NCI-H1694 treated with DMSO at 0.1 percent for 48 hours (cell line): ENCODE measurements around the gene RASL11A.
"Not testable (repeated sequence)": the region's sequence is repeated elsewhere in the genome, so short reads cannot be mapped to it uniquely, and the experiment has no call there.

Experiments
- DNase-seq: peaks from one replicate; lab custom pipeline; 2025; lab: John Stamatoyannopoulos, UW

RASL11A gene

DNA sequence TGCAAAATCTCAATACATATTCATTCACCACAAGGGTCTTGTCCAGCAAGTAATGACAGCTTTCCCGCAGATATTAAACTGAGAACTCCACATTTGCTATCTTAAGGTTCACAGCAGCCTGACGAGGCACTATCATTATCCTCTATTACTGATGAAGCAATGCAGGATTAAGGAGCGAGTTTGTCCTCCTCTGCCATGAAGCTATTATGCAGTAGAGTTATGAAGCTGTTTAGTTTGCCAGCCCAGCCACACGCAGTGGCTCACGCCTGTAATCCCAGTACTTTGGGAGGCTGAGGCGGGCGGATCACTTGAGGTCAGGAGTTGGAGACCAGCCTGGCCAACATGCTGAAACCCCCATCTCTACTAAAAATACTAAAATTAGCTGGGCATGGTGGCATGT is 29.8 kb downstream of the RASL11A start:
- not testable (repeated sequence) for DNase-seq

DNA sequence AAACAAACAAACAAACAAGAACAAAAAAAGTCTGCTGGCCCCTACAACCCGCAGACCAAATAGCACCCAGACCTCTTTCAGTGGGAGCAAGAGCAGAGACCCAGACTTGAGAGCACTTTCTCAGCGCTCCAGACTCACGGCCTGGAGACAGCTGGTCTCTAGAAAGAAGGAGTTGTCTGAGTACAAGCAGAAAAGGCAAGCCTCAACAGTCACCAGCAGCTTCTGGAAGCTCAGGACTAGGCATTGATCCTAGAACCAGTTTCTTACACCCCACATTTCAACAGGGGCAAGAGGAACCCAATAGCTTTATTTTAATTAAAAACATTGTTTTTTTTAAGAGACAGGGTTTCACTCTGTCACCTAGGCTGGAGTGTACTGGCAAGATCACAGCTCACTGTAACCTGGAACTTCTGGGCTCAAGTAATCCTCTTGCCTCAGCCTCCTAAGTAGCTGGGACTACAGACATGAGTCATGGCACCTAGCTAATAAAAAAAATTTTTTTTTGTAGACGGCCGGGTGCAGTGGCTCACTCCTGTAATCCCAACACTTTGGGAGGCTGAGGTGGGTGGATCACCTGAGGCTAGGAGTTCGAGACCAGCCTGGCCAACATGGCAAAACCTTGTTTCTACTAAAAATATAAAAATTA is 30.4 kb downstream of the RASL11A start:
- DNase-seq = no peak

DNA sequence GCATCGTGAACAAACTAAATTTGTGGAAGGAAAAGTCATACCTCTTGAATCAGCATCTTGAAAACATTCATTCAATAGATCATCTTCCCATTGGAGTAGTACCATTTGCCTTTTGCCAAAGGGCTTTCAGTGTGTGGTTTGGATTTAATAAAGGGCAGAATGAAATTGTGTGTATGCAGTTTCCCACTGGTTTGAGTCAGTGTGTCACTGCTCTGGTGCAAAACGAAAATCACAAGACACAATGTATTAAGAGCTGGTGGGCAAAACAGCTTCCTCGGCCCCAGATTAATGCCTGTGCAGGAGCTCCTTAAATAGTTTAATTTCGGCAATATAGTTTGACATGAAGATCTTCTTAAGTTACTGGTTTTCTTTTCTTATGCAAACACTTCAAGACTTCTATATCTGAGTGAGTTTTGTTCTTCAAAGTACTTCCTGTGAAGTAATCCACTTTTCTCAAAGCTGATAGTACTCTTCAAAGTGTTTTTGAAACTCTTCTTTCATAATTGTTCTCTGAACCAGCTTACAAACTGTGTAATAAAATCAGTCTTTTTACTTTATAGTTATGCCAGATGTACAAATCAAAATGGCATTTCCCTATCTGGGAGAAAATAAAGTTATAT is 32.1 kb downstream of the RASL11A start:
- no peak for DNase-seq

DNA sequence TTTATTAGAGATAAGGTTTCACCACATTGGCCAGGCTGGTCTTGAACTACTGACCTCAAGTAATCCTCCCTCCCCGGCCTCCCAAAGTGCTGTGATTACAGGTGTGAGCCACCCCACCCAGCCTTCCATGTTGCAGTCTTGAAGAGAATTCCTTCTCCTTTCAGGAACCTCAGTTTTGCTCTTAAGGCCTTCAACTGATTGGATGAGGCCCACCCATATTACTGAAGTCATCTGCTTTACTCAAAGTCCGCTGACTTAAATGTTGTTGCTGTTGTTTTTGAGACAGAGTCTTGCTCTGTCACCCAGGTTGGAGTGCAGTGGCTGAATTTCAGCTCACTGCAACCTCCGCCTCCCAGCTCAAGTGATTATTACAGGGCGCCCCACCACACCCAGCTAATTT is 33.5 kb downstream of the RASL11A start:
- no peak for DNase-seq

DNA sequence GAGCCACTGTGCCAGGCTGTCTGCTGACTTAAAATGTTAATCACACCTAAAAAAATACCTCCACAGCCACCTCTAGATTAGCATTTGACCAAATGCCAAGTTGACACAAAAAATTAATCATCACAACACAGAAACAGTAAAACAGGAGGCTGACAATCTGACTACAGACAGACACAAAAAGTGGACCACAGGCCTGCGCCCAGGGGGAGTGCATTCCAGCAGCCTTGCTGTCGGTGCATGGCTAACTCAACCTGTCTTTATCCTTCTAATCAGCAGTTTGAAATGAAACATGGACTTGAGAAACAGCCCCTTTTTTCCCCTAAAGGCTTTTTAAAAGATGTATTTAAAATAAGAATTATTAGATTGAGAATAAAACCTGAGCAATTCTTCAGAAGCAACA is 34.0 kb downstream of the RASL11A start:
- no peak for DNase-seq

DNA sequence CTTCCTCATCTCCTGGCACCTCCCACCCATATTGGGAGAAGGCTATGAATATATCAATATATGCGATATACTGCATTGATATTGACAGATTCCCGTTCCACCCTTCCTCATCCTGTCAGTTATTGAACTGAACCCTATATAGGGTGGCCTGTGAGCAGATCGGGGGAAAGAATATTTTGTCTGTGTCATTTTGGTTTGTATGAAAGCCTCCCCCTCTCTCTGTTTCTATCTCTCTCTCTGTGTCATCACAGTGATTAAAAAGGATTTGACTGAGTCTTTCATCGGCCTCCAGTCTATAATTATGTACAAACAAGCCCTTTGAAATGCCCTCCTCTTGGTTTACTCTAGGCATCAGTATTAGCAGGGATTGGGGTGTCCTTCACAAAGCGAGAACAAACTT is 35.7 kb downstream of the RASL11A start:
- no peak for DNase-seq

DNA sequence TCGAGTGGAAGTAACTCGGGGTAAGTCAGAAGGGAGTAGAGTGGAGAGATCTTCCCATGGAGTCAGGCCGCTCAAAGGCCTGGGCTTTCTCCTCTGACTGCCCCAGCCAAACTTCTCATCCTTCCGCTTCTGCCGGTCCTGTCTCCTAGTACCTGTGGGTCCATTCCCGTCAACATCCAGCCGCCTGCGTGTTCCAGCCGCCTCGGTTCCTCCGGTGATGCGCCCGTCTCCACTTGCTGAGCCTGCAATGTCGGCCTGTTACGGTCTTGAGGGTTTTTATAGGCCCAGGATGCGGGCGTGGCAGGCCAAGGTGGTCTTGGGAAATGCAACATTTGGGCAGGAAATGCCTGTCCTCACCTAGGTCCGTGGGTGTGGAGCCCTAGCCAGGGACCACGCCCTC is 38.3 kb downstream of the RASL11A start:
- DNase-seq = no peak

DNA sequence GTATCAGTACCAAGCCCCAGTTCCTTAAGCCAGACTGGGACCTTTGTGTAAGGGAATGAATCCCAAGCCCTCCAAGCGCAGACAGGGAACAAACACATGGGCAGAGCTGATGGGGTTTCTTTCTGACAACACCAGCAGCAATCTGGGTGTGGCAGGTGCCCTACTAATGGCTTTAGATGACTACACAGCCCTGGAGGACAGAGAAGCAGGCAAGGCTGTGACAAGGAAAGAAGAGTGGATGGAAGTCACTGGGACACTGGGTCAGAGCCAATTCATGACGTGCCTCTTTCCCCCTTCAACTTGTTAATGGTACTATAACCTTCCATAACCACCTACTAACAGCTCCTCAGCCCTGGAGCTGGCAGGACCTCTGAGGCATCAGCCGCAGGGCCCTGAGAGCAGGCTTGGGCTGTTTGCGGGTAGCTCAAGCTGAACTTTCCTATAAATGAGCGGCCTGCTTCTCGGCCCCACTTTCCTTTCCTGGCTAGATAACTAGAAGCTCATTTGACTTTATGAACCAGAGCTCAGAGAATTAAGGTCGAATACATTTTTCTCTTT is 38.9 kb downstream of the RASL11A start:
- no peak for DNase-seq

DNA sequence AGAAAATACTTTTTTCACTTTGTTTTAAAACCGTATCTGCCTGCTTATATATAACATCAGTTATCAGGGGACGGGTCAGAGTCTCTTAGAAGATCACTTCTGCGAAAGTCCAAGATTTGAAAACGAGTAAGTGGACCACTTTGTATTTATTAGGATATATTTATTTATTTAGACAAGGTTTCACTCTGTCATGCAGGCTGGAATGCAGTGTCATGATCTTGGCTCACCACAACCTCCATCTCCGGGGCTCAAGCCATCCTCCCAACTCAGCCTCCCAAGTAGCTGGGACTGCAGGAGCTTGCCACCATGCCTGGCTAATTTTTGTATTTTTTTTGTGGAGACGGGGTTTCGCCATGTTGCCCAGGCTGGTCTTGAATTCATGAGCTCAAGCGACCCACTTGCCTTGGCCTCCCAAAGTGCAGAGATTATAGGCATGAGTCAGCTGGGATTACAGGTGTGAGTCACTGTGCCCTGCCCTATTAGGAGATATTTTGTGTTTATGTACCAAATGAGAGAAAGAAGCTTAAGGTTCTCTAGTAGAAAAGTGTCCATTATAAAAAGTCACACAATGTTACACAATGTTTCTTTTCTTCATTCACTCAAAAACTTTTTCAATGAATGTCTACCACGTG is 39.5 kb downstream of the RASL11A start:
- no peak for DNase-seq

DNA sequence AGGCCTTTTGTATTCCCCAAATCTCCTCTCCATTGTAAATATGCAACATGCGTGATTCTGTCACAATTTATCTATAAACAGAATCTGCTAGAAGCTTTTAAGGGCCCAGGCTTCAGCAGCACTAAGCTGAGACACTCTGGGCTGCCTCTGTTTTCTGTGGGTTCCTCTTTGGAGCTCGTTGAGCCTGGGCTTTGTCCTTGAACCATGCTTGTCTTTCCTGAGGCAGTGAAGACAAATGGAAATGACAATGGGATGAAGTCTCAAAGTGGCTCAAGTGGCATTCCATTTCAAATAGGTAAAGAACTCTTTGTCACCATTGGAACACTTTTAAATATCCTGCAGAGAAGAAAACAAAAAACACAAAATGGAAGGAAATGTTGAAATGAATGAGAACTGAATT is 40.3 kb downstream of the RASL11A start:
- DNase-seq = no peak

DNA sequence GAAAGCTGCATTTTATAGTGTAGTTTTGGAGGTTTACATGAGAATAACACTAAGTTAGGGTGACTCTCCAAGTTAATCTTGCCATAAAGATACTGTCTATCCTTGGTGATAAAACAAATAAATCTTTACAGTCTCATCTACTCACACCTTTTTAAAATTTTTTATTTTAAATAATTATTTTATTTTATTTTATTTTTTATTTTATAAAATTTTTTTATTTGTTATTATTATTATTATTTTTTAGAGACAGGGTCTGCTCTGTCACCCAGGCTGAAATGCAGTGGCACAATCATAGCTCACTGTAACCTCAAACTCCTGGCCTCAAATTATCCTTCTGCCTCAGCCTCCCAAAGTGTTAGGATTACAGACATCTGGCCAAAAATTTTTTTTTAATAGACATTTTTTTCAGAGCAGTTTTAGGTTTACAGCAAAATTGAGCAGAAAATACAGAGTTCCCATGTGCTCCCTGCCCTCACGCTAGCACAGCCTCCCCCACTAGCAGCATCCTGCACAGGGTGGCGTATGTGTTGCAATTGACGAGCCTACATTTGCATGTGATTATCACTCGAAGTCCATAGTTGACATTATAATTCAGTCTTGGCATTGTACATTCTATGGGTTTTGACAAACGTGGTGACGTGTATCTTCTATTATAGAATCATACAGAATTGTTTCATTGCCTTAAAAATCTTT is 41.0 kb downstream of the RASL11A start:
- no peak for DNase-seq

DNA sequence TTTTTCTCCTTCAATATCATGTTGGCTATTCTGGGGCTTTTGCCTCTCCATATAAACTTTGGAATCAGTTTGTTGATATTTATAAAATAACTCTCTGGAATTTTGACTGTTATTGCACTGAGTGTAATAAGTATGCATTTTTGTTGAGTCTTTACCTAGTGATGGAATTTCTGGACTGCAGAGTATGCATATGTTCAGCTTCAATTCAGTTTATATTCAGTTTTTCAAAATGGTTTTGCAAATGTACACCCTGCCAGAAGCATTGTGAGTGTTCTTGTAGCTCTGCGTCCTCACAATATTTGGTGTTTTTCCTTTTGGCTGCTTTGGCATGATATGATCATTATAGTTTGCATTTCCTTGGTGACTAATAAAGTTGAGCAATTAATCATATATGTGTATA is 43.1 kb downstream of the RASL11A start:
- DNase-seq = no peak

DNA sequence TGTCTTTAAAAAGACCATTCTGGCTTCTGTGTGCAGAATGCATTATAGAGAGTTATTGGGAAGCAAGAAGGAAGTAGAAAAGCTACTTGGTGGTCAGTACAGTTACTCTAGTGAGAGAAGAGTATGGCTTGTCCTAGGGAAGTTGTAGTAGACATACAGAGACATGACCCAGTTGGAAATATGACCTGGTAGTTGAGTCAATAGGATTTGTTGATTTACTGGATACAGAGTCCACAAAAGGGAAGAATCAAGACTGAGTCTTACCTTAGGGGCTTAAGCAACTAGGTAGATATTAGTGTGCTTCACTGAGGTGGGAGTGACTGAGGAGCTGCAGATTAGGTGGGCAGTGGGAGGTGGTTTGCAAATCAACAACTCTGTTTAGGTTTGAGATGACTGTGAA is 48.8 kb downstream of the RASL11A start:
- DNase-seq = no peak

DNA sequence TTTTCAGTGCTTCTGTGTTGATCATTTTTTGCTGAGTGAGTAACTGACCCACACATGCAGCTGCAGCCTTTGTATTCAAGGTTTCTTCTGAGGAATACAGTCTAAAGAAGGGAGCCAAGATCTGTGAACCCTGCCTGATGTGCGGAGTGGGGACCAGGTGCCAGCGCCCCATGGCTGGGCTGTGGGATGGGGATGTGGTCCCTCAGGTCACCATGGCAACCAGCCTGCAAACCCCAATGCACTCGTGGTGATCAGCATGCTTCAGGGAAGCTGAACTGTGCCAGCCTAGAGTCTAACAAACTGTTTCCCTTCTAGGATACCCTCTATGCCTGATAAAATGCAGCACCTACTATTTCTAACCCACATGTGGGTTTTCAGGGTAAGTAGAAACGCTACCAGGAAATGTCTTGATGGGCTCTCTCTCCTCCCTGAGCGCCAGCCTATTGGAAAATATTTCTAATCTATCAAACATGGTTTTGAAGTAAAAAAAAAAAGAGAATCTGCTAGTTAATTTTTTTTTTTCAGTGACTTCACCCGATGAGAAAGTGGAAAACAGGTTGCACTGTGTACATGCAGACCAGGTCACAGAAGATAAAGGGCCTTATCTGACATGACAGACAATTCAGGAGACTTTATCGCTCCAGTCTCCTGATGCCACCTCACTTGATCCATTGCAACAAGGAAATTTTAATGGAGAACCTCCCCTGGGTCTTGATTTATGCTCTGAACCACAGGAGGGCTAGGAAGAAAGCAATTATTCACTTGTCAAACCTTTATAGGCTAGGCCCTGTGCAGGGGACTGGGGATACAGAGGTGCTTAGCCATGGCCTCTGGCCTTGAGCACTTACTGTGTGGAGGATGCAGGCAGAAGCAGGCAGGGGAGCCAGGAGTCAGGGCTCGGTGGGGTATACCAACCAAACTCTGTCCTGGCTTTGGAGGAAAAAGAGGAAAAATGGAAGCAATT is 51.1 kb downstream of the RASL11A start:
- no peak for DNase-seq

DNA sequence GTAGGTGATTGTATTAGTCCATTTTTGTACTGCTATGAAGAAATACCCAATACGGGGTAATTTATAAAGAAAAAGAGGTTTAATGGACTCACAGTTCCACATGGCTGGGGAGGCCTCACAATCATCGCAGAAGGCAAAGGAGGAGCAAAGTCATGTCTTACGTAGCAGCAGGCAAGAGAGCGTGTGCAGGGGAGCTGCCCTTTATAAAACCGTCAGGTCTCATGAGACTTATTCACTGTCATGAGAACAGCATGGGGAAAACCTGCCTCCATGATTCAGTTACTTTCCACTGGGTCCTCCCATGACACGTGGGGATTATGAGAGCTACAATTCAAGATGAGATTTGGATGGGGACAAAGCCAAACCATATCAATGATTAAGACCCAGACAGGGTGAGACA is 51.8 kb downstream of the RASL11A start:
- DNase-seq = not testable (repeated sequence)
